Gastrocnemius medialis (tissue), 4 donors: ENCODE measurements around the gene LAMTOR1. TPM values are rescaled to one million over a fixed set of nuclear protein-coding genes. Genes with fewer than 3 reads are reported as not detected.

Experiments used
- ATAC-seq, 2 donors: fragments of 150-250 bp; one replicate each; pipeline ENCODE4 v1.9.1; 2016
- DNase-seq, 2 donors: peaks; one replicate each; pipeline ENCODE4 v3.0.0-alpha.2; 2019
- H3K27ac ChIP-seq, 4 donors: fragments of 200-600 bp; sonication (generic); 1 replicate in 1 of 4; 2 replicates in 3 of 4; pipeline ENCODE4 v1.5.1; 2016 to 2018; ENCODE audit warnings: mild to moderate bottlenecking in 2 of 4, moderate library complexity in 1 of 4
- H3K27me3 ChIP-seq, 3 donors: fragments of 200-600 bp; sonication (generic) in 2 of 3; 1 replicate in 1 of 3; 2 replicates in 2 of 3; pipeline versions ENCODE4 v1.5.1 to v1.6.0; 2016 to 2019; ENCODE audit warnings: mild to moderate bottlenecking in 1 of 3, moderate library complexity in 1 of 3
- H3K36me3 ChIP-seq, 2 donors: fragments of 200-600 bp; sonication (generic) in 1 of 2; one replicate each; pipeline ENCODE4 v1.5.1; 2017 to 2018
- H3K4me1 ChIP-seq, 2 donors: fragments of 200-600 bp; sonication (generic) in 1 of 2; one replicate each; pipeline ENCODE4 v1.5.1; 2016 to 2017; ENCODE audit warnings: mild to moderate bottlenecking in 2 of 2
- H3K4me3 ChIP-seq, 4 donors: fragments of 200-600 bp; sonication (generic) in 3 of 4; 1 replicate in 1 of 4; 2 replicates in 3 of 4; pipeline ENCODE4 v1.5.1; 2016 to 2019; ENCODE audit warnings: mild to moderate bottlenecking in 2 of 4
- H3K9me3 ChIP-seq, 3 donors: fragments of 200-600 bp; sonication (generic) in 2 of 3; 1 replicate in 1 of 3; 2 replicates in 2 of 3; pipeline ENCODE4 v1.5.1; 2016 to 2019
- POLR2A ChIP-seq, 2 donors: fragments of 450-650 bp; IDR thresholded peaks; one replicate each; pipeline ENCODE4 v1.6.1; 2017; ENCODE audit warnings: antibody characterized with exemption in 2 of 2, mild to moderate bottlenecking in 2 of 2, moderate library complexity in 2 of 2
- in situ Hi-C, 4 donors: fragments of 200-750 bp; cut with MboI; loops; one replicate each; pipeline versions ENCODE4 v1.15.0 to v1.8.0; 2017; ENCODE audit warnings: low sequenced_read_pairs in 4 of 4
- intact Hi-C: fragments of 100-400 bp; cut with DNase I; formaldehyde crosslinking; loops from one replicate; pipeline ENCODE4 v1.15.1; 2023; ENCODE audit warnings: low total_unique reads
- total RNA-seq, 4 donors: library from RNA; depleted of rRNA; stranded (reverse); fragments of >200 nt; gene quantifications; one replicate each; pipeline versions ENCODE4 v1.1.0 to v1.2.3, GENCODE V29; 2016
- TF ChIP-seq, protein P1 (sequence below), 5 experiments: fragments of 450-650 bp in 3 of 5; fragments of 200-600 bp in 2 of 5; sonication (generic) in 2 of 5; IDR thresholded peaks in 4 of 5; conservative IDR thresholded peaks in 1 of 5; 1 replicate in 4 of 5; 2 replicates in 1 of 5; pipeline ENCODE4 v1.5.1; 2016 to 2019; ENCODE audit warnings: antibody characterized with exemption in 5 of 5, mild to moderate bottlenecking in 3 of 5, moderate library complexity in 3 of 5

LAMTOR1 gene
- total RNA-seq, 4 donors from 2014 or later = 75.0 to 146 (median 104) TPM

DNA sequence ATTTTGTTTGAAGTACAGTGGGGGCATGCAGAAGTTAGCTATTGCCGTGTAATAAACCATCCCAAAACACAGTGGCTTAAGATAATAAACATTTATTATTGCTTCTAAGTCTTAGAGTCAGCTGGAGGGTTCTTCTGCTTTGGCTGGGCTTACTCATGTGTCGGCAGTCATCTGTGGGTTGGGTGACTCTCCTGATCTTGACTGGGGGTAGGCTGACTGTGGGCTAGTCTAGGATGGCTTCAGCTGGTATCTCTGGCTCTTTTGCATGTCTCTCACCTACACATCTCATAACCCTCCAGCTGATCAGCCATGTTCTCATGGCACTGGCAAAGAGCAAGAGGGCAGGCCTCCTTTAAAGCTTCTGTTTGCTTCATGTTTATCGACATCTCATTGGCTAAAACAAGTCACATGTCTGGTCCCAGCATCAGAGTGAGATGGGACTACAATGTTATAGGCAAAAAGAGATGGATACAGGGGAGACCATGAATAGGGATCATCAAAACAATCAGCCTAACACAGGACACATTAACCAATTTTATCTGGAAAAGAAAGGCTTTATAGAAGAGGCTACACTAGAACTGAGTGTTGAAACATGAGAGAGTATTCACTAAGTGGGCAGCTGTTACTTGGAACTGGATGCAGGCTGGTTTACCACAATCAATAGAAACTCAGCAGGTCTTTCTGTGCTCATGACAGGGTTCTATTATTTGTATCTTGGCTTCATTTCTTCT lies 17.3 kb downstream of the LAMTOR1 start:
- Histone ChIP-seq H3K36me3 (no peaks in the 10 kb centered on the region), H3K27me3 (no peaks in the 10 kb centered on the region), H3K4me1 (peaks cover 7% of the 10 kb centered on the region in 2 donors), H3K4me3 (no peak overlapping the region), H3K9me3 (no peaks in the 10 kb centered on the region), H3K27ac (no peak overlapping the region)
- intact Hi-C loops = no loop called here
- DNase-seq (no peak), ATAC-seq (no peak)
- no peak for TF ChIP-seq POLR2A (IDR thresholded peaks at IDR 0.05)
- TF ChIP-seq, protein P1, sequence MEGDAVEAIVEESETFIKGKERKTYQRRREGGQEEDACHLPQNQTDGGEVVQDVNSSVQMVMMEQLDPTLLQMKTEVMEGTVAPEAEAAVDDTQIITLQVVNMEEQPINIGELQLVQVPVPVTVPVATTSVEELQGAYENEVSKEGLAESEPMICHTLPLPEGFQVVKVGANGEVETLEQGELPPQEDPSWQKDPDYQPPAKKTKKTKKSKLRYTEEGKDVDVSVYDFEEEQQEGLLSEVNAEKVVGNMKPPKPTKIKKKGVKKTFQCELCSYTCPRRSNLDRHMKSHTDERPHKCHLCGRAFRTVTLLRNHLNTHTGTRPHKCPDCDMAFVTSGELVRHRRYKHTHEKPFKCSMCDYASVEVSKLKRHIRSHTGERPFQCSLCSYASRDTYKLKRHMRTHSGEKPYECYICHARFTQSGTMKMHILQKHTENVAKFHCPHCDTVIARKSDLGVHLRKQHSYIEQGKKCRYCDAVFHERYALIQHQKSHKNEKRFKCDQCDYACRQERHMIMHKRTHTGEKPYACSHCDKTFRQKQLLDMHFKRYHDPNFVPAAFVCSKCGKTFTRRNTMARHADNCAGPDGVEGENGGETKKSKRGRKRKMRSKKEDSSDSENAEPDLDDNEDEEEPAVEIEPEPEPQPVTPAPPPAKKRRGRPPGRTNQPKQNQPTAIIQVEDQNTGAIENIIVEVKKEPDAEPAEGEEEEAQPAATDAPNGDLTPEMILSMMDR (IDR thresholded peaks at IDR 0.05 in 4 of 5, conservative IDR thresholded peaks at IDR 0.05 in 1 of 5) = no peak
- in situ Hi-C loops = no loop called here

DNA sequence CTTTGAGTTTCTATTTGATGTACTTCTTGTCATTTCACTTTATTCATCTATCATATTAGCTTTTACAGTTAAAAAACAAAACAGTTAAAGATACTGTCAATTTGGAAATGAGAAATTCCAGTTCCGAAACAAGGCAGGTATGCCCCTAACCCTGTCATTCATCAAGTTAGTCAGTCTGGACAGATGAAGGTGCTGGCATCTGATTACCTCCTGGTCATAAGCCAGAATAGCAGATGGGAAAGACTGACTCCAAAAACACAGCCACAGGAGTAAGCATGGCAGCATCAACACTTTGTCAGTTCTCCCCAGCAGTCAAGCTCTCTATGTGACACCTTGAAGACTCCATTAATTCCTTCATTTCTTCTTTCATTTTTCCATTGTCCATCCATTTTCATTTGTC lies 18.1 kb downstream of the LAMTOR1 start:
- in situ Hi-C loops (no loop called here), intact Hi-C loops (no loop called here)
- ATAC-seq (no peak), DNase-seq (no peak)
- H3K9me3 ChIP-seq = no peaks in the 10 kb centered on the region
- H3K36me3 ChIP-seq = no peaks in the 10 kb centered on the region
- H3K27me3 ChIP-seq = no peaks in the 10 kb centered on the region
- H3K27ac ChIP-seq = no peak overlapping the region
- TF ChIP-seq, protein P1 (IDR thresholded peaks at IDR 0.05 in 4 of 5, conservative IDR thresholded peaks at IDR 0.05 in 1 of 5) = no peak
- TF ChIP-seq POLR2A (IDR thresholded peaks at IDR 0.05) = no peak
- peaks cover 7% of the 10 kb centered on the region in 2 donors for H3K4me1 ChIP-seq
- no peak overlapping the region for H3K4me3 ChIP-seq

DNA sequence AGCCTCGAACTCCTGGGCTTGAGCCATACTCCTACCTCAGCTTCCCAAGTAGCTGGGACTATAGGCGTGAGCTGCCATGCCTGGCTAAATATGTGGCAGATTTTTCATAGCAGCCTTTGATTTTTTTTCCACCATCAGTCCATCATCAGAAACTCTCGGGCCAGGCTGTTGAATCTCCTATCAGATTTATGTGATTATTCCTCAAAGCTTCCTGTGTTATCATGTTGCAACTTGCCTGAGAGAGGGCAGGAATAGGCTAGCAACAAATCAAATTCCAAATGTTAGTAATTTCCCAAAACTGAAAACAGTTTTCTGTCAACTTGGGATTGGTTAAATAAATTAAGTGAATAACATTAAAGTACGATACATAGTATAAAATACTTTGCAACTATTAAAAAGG lies 19.0 kb downstream of the LAMTOR1 start:
- intact Hi-C loops (no loop called here), in situ Hi-C loops (no loop called here)
- Histone ChIP-seq H3K4me3 (no peak overlapping the region), H3K36me3 (no peaks in the 10 kb centered on the region), H3K27me3 (no peaks in the 10 kb centered on the region), H3K4me1 (peaks cover 11 to 14% of the 10 kb centered on the region in 2 donors), H3K27ac (no peak overlapping the region), H3K9me3 (no peaks in the 10 kb centered on the region)
- ATAC-seq (no peak), DNase-seq (no peak)
- no peak for TF ChIP-seq POLR2A (IDR thresholded peaks at IDR 0.05)
- TF ChIP-seq, protein P1 (IDR thresholded peaks at IDR 0.05 in 4 of 5, conservative IDR thresholded peaks at IDR 0.05 in 1 of 5) = no peak

DNA sequence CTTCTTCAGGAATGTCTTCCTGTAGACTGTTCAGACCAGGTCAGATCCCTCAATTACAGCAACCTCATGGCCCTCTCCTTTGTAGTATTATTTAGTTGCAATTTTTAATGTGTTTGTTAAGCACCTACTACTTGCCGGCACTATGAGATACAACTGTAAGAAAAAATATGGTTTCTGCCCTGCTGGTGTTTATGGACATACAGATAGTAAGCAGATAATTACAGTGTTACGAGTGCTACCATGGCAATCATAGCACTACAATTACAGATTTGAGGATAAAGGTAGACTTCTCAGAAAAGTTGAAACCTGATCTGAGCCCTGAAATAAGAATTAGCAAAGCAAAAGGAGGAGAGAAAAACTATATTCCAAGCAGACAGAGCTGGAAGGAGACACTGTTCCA lies 19.7 kb downstream of the LAMTOR1 start:
- intact Hi-C loops = no loop called here
- no peak overlapping the region for H3K27ac ChIP-seq
- H3K27me3 ChIP-seq = no peaks in the 10 kb centered on the region
- in situ Hi-C loops = no loop called here
- H3K4me1 ChIP-seq = peaks cover 14 to 18% of the 10 kb centered on the region in 2 donors
- no peak overlapping the region for H3K4me3 ChIP-seq
- TF ChIP-seq, protein P1 (IDR thresholded peaks at IDR 0.05 in 4 of 5, conservative IDR thresholded peaks at IDR 0.05 in 1 of 5) = no peak
- TF ChIP-seq POLR2A (IDR thresholded peaks at IDR 0.05) = no peak
- H3K9me3 ChIP-seq = no peaks in the 10 kb centered on the region
- ATAC-seq (no peak), DNase-seq (no peak)
- H3K36me3 ChIP-seq = no peaks in the 10 kb centered on the region
